Mucosa of rectum (tissue), 2 donors: Measurements from ENCODE around the gene CLEC2A.

Experiments
- H3K27ac ChIP-seq, 2 donors: one replicate each; pipeline ENCODE4 v1.7.0; 2013; ENCODE audit warnings: inconsistent platforms in 2 of 2, low read depth in 2 of 2, low read length in 2 of 2
- H3K27me3 ChIP-seq, 2 donors: one replicate each; pipeline ENCODE4 v1.7.0; 2013; ENCODE audit warnings: low read length in 2 of 2; ENCODE audit not compliant: control insufficient read depth in 2 of 2, insufficient read depth in 2 of 2
- H3K36me3 ChIP-seq, 2 donors: one replicate each; pipeline ENCODE4 v1.7.0; 2013; ENCODE audit warnings: low read length in 2 of 2; ENCODE audit not compliant: control insufficient read depth in 2 of 2, insufficient read depth in 2 of 2
- H3K4me1 ChIP-seq, 2 donors: one replicate each; pipeline ENCODE4 v1.7.0; 2013; ENCODE audit warnings: low read length in 2 of 2, mild to moderate bottlenecking in 1 of 2; ENCODE audit not compliant: control insufficient read depth in 2 of 2, insufficient read depth in 2 of 2
- H3K4me3 ChIP-seq, 2 donors: one replicate each; pipeline ENCODE4 v1.7.0; 2013; ENCODE audit warnings: low read length in 2 of 2
- H3K9ac ChIP-seq, 2 donors: one replicate each; pipeline ENCODE4 v1.7.0; 2013; ENCODE audit warnings: low read length in 2 of 2, low read depth in 1 of 2, mild to moderate bottlenecking in 1 of 2
- H3K9me3 ChIP-seq, 2 donors: one replicate each; pipeline ENCODE4 v1.7.0; 2013; ENCODE audit warnings: low read length in 2 of 2; ENCODE audit not compliant: control insufficient read depth in 2 of 2
- donor health status: healthy.
- donor health status: Normal muscosa, but diverticular disease.

Gene CLEC2A

DNA sequence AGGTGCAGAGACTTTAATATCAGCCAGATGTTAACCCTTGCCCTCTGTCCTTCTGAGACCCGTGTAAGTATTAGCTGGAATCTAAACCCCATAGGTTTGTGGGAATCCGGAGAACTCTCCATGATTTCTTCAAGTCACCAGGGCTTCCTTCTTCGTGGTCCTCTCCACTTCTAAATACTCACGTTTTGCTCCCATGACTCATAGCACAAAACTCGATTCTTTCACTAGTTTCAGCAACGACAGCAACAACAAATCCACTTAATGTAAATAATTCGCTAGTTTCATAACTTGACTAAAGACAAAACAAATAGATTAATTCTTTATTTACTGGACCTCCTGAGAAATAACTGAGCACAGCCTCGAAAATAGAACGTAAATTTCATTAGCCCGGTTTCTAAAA lies 4.4 kb upstream of the CLEC2A start:
- Histone ChIP-seq H3K27ac (no peak overlapping the region), H3K27me3 (no peaks in the 10 kb centered on the region), H3K9me3 (no peaks in the 10 kb centered on the region), H3K36me3 (no peaks in the 10 kb centered on the region), H3K4me1 (peaks cover 0 to 3% of the 10 kb centered on the region in 2 donors), H3K9ac (no peak overlapping the region), H3K4me3 (no peak overlapping the region)

DNA sequence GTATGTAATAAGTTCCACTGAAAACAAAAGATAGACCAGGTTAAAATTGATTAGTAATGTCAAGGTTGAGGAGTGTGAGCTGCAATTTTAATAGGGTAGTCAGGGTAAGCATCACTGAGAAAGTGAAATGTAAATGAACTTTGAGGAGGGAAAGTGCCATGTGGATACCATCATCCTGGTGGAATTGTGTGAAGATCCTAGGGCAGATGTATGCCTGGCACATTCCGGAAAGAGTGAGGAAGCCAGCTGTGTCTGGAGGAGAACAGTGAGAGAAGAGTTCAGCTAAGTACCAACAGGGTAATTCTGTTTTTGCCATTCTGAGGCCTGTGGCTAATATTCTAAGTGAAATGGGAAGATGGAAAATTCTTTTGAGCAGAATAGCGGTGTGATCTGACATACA lies 2.9 kb upstream of the CLEC2A start:
- peaks cover 0 to 3% of the 10 kb centered on the region in 2 donors for H3K4me1 ChIP-seq
- no peaks in the 10 kb centered on the region for H3K9me3 ChIP-seq
- no peak overlapping the region for H3K4me3 ChIP-seq
- no peak overlapping the region for H3K27ac ChIP-seq
- no peaks in the 10 kb centered on the region for H3K36me3 ChIP-seq
- H3K9ac ChIP-seq: no peak overlapping the region
- H3K27me3 ChIP-seq: no peaks in the 10 kb centered on the region

DNA sequence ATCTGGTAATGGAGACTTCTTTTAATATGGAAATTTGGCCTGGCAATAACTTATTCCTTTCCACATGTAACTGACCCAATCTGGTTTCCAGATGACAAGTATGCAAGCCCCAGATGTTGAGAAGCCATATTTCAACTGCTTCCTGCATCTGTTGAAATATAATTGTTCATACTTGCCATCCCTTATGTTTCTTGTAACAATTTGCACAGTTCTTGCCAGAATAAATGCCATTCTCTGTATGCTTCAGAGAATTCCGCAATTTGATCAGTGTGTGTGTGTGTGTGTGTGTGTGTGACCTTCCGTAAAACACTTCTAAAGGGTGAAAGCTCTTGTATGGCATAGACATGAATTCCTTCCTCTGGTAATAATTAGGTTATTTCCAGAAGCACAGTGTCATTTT lies 1.8 kb upstream of the CLEC2A start:
- H3K9ac ChIP-seq: no peak overlapping the region
- H3K4me3 ChIP-seq: no peak overlapping the region
- no peaks in the 10 kb centered on the region for H3K27me3 ChIP-seq
- no peaks in the 10 kb centered on the region for H3K9me3 ChIP-seq
- H3K36me3 ChIP-seq: no peaks in the 10 kb centered on the region
- H3K4me1 ChIP-seq: peaks cover 0 to 3% of the 10 kb centered on the region in 2 donors
- no peak overlapping the region for H3K27ac ChIP-seq

DNA sequence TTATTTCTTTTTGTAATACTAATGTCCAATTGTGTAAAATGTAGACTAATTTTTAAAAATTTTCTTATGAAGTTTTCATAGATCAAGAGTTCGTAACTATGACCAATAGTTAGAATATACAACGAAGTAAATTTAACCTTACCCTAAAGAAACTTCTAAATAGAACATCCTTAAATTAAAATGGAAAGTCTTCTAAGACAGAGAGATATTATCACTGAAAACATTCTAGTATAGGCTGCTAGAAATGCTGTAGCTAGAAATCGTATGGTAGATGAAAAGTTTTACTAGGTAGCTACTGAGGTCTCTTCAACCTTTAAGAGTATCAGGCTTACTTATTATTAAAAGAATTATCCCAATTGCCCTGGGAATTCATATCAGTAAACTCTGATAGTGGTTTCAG lies 925 bp downstream of the CLEC2A start:
- Histone ChIP-seq H3K4me3 (no peak overlapping the region), H3K27ac (no peak overlapping the region), H3K36me3 (no peaks in the 10 kb centered on the region), H3K9me3 (no peaks in the 10 kb centered on the region), H3K27me3 (no peaks in the 10 kb centered on the region), H3K9ac (no peak overlapping the region), H3K4me1 (peaks cover 0 to 3% of the 10 kb centered on the region in 2 donors)

DNA sequence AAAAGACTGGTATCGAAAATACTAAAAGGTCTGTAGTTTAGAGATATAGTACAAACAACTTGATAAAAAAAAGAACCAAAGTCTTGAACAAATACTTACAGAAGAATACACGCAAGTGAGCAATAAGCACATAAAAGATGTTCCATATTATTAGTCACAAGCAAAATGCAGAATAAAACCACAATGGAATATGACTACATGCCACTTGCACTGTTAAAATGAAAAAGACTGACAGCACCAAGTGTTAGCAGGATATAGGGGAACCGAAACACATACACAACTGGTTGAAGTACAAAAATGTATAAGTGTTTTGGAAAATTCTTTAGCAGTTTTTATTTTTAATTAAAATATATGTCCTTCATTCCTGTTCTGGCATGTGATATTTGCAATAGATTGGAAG lies 3.6 kb downstream of the CLEC2A start:
- Histone ChIP-seq H3K36me3 (no peaks in the 10 kb centered on the region), H3K27ac (no peak overlapping the region), H3K9ac (no peak overlapping the region), H3K9me3 (no peaks in the 10 kb centered on the region), H3K27me3 (no peaks in the 10 kb centered on the region), H3K4me1 (peaks cover 0 to 3% of the 10 kb centered on the region in 2 donors), H3K4me3 (no peak overlapping the region)

DNA sequence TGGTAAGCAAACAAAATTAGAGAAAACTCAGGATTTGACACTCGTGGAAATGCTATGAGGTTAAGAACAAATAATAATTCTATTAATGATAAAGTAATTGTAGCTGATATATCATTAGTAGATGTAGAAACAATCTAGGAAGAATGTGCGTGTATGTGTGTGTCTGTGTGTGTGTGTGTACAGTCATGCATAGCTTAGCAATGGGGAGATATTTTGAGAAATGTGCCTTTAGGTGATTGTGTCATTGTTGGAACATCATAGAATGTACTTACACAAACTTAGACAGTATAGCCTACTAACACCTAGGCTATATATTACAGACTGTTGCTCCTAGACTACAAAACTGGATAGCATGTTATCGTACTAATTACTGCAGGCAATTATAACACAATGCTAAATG lies 5.3 kb downstream of the CLEC2A start:
- Histone ChIP-seq H3K9me3 (no peaks in the 10 kb centered on the region), H3K4me3 (no peak overlapping the region), H3K9ac (no peak overlapping the region), H3K36me3 (no peaks in the 10 kb centered on the region), H3K27me3 (no peaks in the 10 kb centered on the region), H3K27ac (no peak overlapping the region), H3K4me1 (no peaks in the 10 kb centered on the region)

DNA sequence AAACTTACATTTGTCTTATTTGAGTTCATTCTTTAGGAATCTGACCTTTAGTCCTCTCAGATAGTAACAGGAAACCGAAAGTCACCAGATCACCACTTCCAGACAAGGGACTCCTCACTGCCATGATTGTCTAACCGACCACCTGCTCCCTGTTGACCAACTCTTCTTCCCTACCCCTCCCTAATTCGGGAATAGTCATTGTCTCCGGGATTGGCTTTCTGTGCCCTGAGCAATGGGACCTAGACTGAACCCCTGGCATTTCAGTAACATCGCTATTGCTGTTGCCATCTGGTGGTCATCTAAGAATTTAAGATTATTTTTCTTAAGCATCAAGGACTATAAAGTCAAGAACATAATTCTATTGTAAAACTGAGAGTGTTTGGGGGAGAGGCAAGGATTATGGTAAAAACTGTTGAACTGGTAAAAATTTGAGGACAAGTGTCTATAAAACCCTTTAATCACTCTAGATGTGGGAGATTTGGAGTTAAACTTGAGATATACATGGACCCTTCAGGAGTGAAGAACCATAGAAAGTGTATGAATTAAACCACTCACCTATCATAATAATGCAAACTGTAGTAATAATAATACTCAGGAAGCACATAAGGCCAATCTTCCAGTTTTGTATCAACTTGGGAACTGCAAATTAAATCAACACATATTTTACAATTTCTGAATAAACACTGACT lies 6.3 kb downstream of the CLEC2A start:
- H3K4me3 ChIP-seq: peak overlapping the region; percentile 41 to 61
- no peaks in the 10 kb centered on the region for H3K4me1 ChIP-seq
- no peaks in the 10 kb centered on the region for H3K9me3 ChIP-seq
- no peaks in the 10 kb centered on the region for H3K36me3 ChIP-seq
- H3K27ac ChIP-seq: no peak overlapping the region
- H3K9ac ChIP-seq: no peak overlapping the region
- no peaks in the 10 kb centered on the region for H3K27me3 ChIP-seq

DNA sequence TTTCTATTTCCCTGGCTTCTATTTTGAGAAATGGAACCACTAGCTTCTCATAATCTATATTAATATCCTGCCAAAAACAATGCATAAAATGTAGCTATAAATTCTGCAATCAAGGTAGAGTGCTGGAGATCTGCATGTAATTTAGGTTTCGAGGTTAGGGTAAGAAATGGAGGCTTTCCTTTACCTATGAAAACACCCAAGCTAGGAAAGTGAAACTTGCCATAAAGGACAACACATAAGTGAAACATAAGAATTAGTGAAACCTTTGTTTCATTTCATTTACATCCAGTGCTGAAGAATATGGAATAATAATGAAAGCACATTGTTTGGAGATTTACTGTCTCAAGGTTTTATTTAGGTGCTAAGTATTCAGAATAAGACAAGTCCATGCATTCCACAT lies 9.7 kb downstream of the CLEC2A start:
- no peaks in the 10 kb centered on the region for H3K27me3 ChIP-seq
- H3K9ac ChIP-seq: no peak overlapping the region
- no peaks in the 10 kb centered on the region for H3K4me1 ChIP-seq
- H3K36me3 ChIP-seq: no peaks in the 10 kb centered on the region
- H3K9me3 ChIP-seq: no peaks in the 10 kb centered on the region
- no peak overlapping the region for H3K27ac ChIP-seq
- H3K4me3 ChIP-seq: no peak overlapping the region

DNA sequence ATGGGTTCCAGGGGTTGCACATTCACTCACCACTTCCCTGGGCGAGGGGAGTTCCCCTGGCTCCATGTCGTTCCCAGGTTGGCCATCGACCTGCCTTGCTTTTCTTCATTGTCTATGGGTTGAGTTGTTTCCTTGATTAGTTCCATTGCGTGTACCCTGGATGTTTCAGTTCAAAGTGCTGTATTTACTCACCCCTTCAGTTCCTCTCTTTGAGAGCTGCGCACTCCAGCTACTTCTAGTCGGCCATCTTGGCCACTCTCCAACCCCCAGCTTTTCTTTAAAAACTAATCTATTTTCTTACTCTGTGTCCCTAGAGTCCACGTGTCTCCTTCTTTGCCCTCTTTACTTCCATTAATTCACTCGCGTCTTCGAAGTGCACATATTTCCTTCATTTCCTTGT lies 11.7 kb downstream of the CLEC2A start:
- Histone ChIP-seq H3K27ac (no peak overlapping the region), H3K9me3 (no peaks in the 10 kb centered on the region), H3K4me1 (no peaks in the 10 kb centered on the region), H3K4me3 (no peak overlapping the region), H3K36me3 (no peaks in the 10 kb centered on the region), H3K27me3 (no peaks in the 10 kb centered on the region), H3K9ac (no peak overlapping the region)

DNA sequence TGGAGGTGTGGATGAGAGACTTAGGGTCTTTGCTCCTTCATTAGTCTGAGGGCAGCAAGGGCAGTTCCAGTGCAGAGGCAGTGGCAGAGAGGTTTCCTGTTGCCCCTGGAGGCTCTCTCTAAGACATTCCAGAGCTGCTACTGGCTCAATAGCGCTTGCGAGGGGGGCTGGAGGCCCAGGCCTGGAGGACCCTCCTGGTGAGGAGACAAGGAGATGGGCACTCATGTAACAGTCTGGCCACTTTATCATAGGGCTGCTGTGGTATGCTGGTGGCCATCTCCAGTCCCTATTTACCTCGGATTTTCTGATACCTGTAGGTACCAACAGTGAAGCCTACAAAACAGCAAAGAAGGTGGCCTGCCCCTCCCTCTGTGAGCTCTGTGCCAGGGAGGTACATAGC lies 12.7 kb downstream of the CLEC2A start:
- no peak overlapping the region for H3K9ac ChIP-seq
- H3K27ac ChIP-seq: no peak overlapping the region
- no peak overlapping the region for H3K4me3 ChIP-seq
- no peaks in the 10 kb centered on the region for H3K4me1 ChIP-seq
- H3K36me3 ChIP-seq: no peaks in the 10 kb centered on the region
- H3K27me3 ChIP-seq: no peaks in the 10 kb centered on the region
- no peaks in the 10 kb centered on the region for H3K9me3 ChIP-seq

DNA sequence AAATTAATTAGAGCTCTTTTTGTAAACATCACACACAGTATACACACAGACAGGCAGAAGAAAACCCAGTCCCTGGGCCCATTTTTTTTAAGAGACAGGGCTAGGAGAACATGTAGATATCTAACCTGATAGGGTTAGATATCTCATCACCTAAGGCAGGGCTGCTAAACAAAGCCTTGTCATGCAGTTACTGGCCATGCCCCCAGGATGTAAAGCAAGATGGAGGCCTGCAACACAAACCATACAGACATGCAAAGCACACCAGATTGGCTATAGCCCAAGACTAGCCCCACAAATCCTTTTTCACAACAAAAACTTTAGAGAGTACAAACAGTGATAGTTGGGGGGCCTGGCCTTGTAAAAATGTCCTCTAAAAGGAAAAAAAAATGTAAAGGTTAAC lies 20.5 kb downstream of the CLEC2A start:
- Histone ChIP-seq H3K36me3 (no peaks in the 10 kb centered on the region), H3K9me3 (peaks cover 4 to 7% of the 10 kb centered on the region in 2 donors), H3K9ac (no peak overlapping the region), H3K27me3 (no peaks in the 10 kb centered on the region), H3K27ac (no peak overlapping the region), H3K4me3 (no peak overlapping the region), H3K4me1 (no peaks in the 10 kb centered on the region)
